Spleen (tissue), 11 donors: ENCODE results near the gene WWC1. TPM values are rescaled to one million over a fixed set of nuclear protein-coding genes. Genes with fewer than 3 reads are reported as not detected.

Source experiments
- DNase-seq: peaks from one replicate; pipeline ENCODE4 v3.0.0-alpha.2; 2020
- H3K27ac ChIP-seq, 8 donors: fragments of 200-600 bp; sonication (generic) in 7 of 8; 1 replicate in 4 of 8; 2 replicates in 4 of 8; pipeline versions ENCODE4 v1.5.0 to v1.8.0; 2016 to 2021; ENCODE audit warnings: inconsistent platforms in 4 of 8, mild to moderate bottlenecking in 4 of 8, moderate library complexity in 1 of 8
- H3K27me3 ChIP-seq, 7 donors: fragments of 200-600 bp; sonication (generic) in 6 of 7; replicated peaks in 1 of 7; 1 replicate in 4 of 7; 2 replicates in 3 of 7; pipeline versions ENCODE4 v1.5.0 to v1.8.0; 2016 to 2021; ENCODE audit warnings: inconsistent platforms in 3 of 7, mild to moderate bottlenecking in 1 of 7
- H3K36me3 ChIP-seq, 6 donors: fragments of 200-600 bp; sonication (generic) in 5 of 6; 1 replicate in 4 of 6; 2 replicates in 2 of 6; pipeline versions ENCODE4 v1.5.0 to v1.8.0; 2016 to 2021; ENCODE audit warnings: inconsistent platforms in 2 of 6
- H3K4me1 ChIP-seq, 6 donors: fragments of 200-600 bp; sonication (generic) in 5 of 6; 1 replicate in 3 of 6; 2 replicates in 3 of 6; pipeline versions ENCODE4 v1.5.0 to v1.8.0; 2016 to 2021; ENCODE audit warnings: inconsistent platforms in 3 of 6
- H3K4me3 ChIP-seq, 8 donors: fragments of 200-600 bp; sonication (generic) in 7 of 8; 1 replicate in 4 of 8; 2 replicates in 4 of 8; pipeline versions ENCODE4 v1.5.0 to v1.8.0; 2016 to 2021; ENCODE audit warnings: inconsistent platforms in 4 of 8, mild to moderate bottlenecking in 4 of 8, moderate library complexity in 2 of 8
- H3K9me3 ChIP-seq, 8 donors: fragments of 200-600 bp; sonication (generic) in 7 of 8; 1 replicate in 4 of 8; 2 replicates in 4 of 8; pipeline versions ENCODE4 v1.5.0 to v1.8.0; 2016 to 2021; ENCODE audit warnings: inconsistent platforms in 4 of 8
- CTCF ChIP-seq, 11 experiments: fragments of 200-600 bp in 7 of 11; fragments of 450-650 bp in 4 of 11; sonication (generic) in 4 of 11; IDR thresholded peaks in 8 of 11; conservative IDR thresholded peaks in 3 of 11; 1 replicate in 7 of 11; 2 replicates in 4 of 11; pipeline versions ENCODE4 v1.4.0 to v1.8.0; 2016 to 2021; ENCODE audit warnings: antibody characterized with exemption in 11 of 11, inconsistent platforms in 4 of 11, mild to moderate bottlenecking in 1 of 11
- POLR2A ChIP-seq, 3 donors: fragments of 450-650 bp; IDR thresholded peaks; one replicate each; pipeline ENCODE4 v1.5.1; 2017; ENCODE audit warnings: antibody characterized with exemption in 3 of 3, mild to moderate bottlenecking in 1 of 3
- POLR2AphosphoS5 ChIP-seq, 3 donors: sonication (generic); formaldehyde crosslinking; IDR thresholded peaks; one replicate each; pipeline ENCODE4 v1.5.1; 2017; ENCODE audit warnings: antibody characterized with exemption in 3 of 3
- WGBS, 5 donors: extraction: QIAGEN DNeasy Blood & Tissue Kit in 3 of 5; methylation state at CpG; one replicate each; pipeline versions ENCODE4 v1.1.5 to v1.1.7; 2013 to 2018; 5-methylcytosine and 5-hydroxymethylcytosine counted together
- intact Hi-C: fragments of 100-400 bp; cut with DNase I; formaldehyde crosslinking; loops from one replicate; pipeline ENCODE4 v1.15.0; 2023; ENCODE audit warnings: low total_unique reads
- polyA plus RNA-seq, 3 donors: library from polyadenylated mRNA; stranded (reverse); fragments of 200-250 nt; gene quantifications; one replicate each; pipeline ENCODE4 v1.2.1, GENCODE V29; 2013
- total RNA-seq, 7 donors: library from RNA; depleted of rRNA in 3 of 7; stranded (reverse); fragments of >200 nt in 3 of 7; fragmentation: NEBNext Ultra II Directional in 4 of 7; extraction: Animal tissue kit (Norgen Biotek cat#: 25700) in 4 of 7; gene quantifications; one replicate each; pipeline versions ENCODE4 v1.1.0 to v1.2.1, GENCODE V29; 2016 to 2021
- donor health status: healthy with polysubstance abuse.
- donor health status: DM: no; HTN: no; CAD: no; lungs with moderate emphysema.
- donor health status: DM: no; HTN: no; CAD: no.
- donor health status: Bipolar disorder and iron deficiency.
- donor health status: healthy.
- donor health status: DM: no; HTN: no; CAD: no.
- donor health status: DM: yes; HTN: yes; CAD: no.

Gene WWC1
- total and polyA plus RNA-seq, 10 donors, result 0.60 to 5.4 (median 1.3) TPM

- no peaks in the 10 kb centered on the region for H3K27me3 ChIP-seq
- TF ChIP-seq POLR2A (IDR thresholded peaks at IDR 0.05), result no peak
- no peak for TF ChIP-seq POLR2AphosphoS5 (IDR thresholded peaks at IDR 0.05)
- no peak for TF ChIP-seq CTCF (IDR thresholded peaks at IDR 0.05 in 8 of 11, conservative IDR thresholded peaks at IDR 0.05 in 3 of 11)
- no peaks in the 10 kb centered on the region for H3K4me1 ChIP-seq
- intact Hi-C loops, result no loop called here
- no peak for DNase-seq
- H3K36me3 ChIP-seq, result no peaks in the 10 kb centered on the region
- WGBS, 5 donors, result 83 to 91% (median 87%) methylated on average over 8 of the region's 8 CpGs
- no peak overlapping the region for H3K27ac ChIP-seq
- H3K9me3 ChIP-seq, result no peaks in the 10 kb centered on the region
- no peak overlapping the region for H3K4me3 ChIP-seq
Observed at GRCh38 chr5:168468836-168469235, 177.4 kb downstream of the WWC1 start.

GRCh38 chr5:168469816-168470215 is 178.4 kb downstream of the WWC1 start:
- Histone ChIP-seq H3K4me3 (no peak overlapping the region), H3K4me1 (no peaks in the 10 kb centered on the region), H3K9me3 (no peaks in the 10 kb centered on the region), H3K36me3 (no peaks in the 10 kb centered on the region), H3K27ac (no peak overlapping the region), H3K27me3 (no peaks in the 10 kb centered on the region)
- TF ChIP-seq POLR2A (IDR thresholded peaks at IDR 0.05) (no peak), CTCF (IDR thresholded peaks at IDR 0.05 in 8 of 11, conservative IDR thresholded peaks at IDR 0.05 in 3 of 11) (no peak), POLR2AphosphoS5 (IDR thresholded peaks at IDR 0.05) (no peak)
- DNase-seq, result no peak
- 85 to 88% (median 86%) methylated on average over 3 of the region's 3 CpGs for WGBS, 5 donors
- intact Hi-C loops, result no loop called here

GRCh38 chr5:168471785-168472184 is 180.3 kb downstream of the WWC1 start:
- Histone ChIP-seq H3K4me3 (no peak overlapping the region), H3K36me3 (no peaks in the 10 kb centered on the region), H3K27me3 (no peaks in the 10 kb centered on the region), H3K9me3 (no peaks in the 10 kb centered on the region), H3K4me1 (no peaks in the 10 kb centered on the region), H3K27ac (no peak overlapping the region)
- TF ChIP-seq CTCF (IDR thresholded peaks at IDR 0.05 in 8 of 11, conservative IDR thresholded peaks at IDR 0.05 in 3 of 11) (no peak), POLR2A (IDR thresholded peaks at IDR 0.05) (no peak), POLR2AphosphoS5 (IDR thresholded peaks at IDR 0.05) (no peak)
- 80 to 90% (median 89%) methylated on average over 4 of the region's 4 CpGs for WGBS, 5 donors
- no peak for DNase-seq
- intact Hi-C loops, result no loop called here

GRCh38 chr5:168472329-168472728 is 180.9 kb downstream of the WWC1 start:
- H3K36me3 ChIP-seq, result no peaks in the 10 kb centered on the region
- WGBS, 5 donors, result 68 to 74% (median 74%) methylated on average over 5 of the region's 5 CpGs
- no peak overlapping the region for H3K27ac ChIP-seq
- no peaks in the 10 kb centered on the region for H3K4me1 ChIP-seq
- intact Hi-C loops, result no loop called here
- no peak for DNase-seq
- TF ChIP-seq POLR2AphosphoS5 (IDR thresholded peaks at IDR 0.05) (no peak), POLR2A (IDR thresholded peaks at IDR 0.05) (no peak), CTCF (IDR thresholded peaks at IDR 0.05 in 8 of 11, conservative IDR thresholded peaks at IDR 0.05 in 3 of 11) (no peak)
- H3K27me3 ChIP-seq, result no peaks in the 10 kb centered on the region
- no peaks in the 10 kb centered on the region for H3K9me3 ChIP-seq
- no peak overlapping the region for H3K4me3 ChIP-seq
